Measurements from ENCODE around the gene RNASE1. TPM values are rescaled to one million over a fixed set of nuclear protein-coding genes. Genes with fewer than 3 reads are reported as not detected.
A peak's percentile ranks its signal among the peaks of the same experiment; 100 is the strongest.

RNASE1 gene
- total and polyA plus RNA-seq, 9 of the 15 experiments (the other 6 are each of a cell fraction or from before 2014, with no cell fraction given) = 6.4 to 33.3 (median 13.9) TPM

DNA sequence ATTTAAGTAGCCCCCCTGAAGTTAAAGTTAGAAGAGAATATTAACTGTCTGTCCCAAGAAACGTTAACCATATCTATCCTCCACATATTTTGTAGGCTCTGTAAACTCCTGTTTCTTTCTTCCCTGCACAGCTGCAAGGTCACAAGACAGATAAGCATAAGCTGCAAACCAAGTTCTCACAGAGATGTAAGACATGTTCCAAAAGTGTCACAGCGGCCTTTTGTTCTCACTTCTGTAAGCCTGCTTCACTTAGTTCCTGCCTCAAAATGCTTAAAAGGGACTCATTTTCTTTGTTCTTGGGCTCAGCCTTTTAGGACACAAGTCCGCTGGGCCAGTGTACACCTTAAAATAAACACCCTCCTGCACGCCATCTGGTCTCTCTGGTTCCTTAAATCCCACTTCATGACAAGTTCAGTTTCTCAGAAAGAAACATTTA is 3.2 kb downstream of the RNASE1 start (continued):
- TF ChIP-seq EP300 (IDR thresholded peaks at IDR 0.05; ENCODE audit: low read length) = peak; percentile 88
- no peak for TF ChIP-seq ZNF133 (CRISPR knock-in tag; IDR thresholded peaks at IDR 0.05)
- TF ChIP-seq HEY1 (CRISPR knock-in tag; IDR thresholded peaks at IDR 0.05; ENCODE audit: borderline replicate concordance) = no peak

- Histone ChIP-seq H3K4me3 (no peak overlapping the region; the same call in 1 of the 2 replicates), H3K9me3 (replicated peaks; ENCODE audit: control insufficient read depth, insufficient read depth, low read depth, low read length) (no peaks in the 10 kb centered on the region), H3K36me3 (ENCODE audit: control insufficient read depth, insufficient read depth, low read length) (no peaks in the 10 kb centered on the region; the same call in 2 of the 3 replicates), H3K9ac (ENCODE audit: insufficient read depth in 1 of 2, low read depth in 2 of 2, low read length in 2 of 2) (peak overlapping the region; percentile 55 to 62; a peak in 3 of 4 replicates), H3K79me2 (ENCODE audit: control insufficient read depth, insufficient read depth, low read length) (peaks cover 19% of the 10 kb centered on the region), H3K4me1 (replicated peaks in 1 of 2; ENCODE audit: control insufficient read depth in 2 of 2, insufficient read depth in 2 of 2, low read length in 2 of 2) (peaks cover 27 to 58% of the 10 kb centered on the region in 2 experiments), H2AFZ (ENCODE audit: low read depth, low read length) (peak overlapping the region; percentile 44; the same call in 1 of the 2 replicates), H4K20me1 (replicated peaks; ENCODE audit: control insufficient read depth, insufficient read depth, low read length) (no peaks in the 10 kb centered on the region), H3K27me3 (ENCODE audit: control insufficient read depth in 2 of 2, insufficient read depth in 2 of 2, low read length in 2 of 2) (no peaks in the 10 kb centered on the region), H3K9me1 (ENCODE audit: control insufficient read depth, insufficient read depth, low read length) (no peaks in the 10 kb centered on the region), H3K27ac (ENCODE audit: extremely low read depth, low read depth, low read length) (peak overlapping the region; percentile 88), H3K4me2 (ENCODE audit: insufficient read depth, low read length) (peak overlapping the region; percentile 83)
- in situ Hi-C loops (cut with MboI) (no loop called here), intact Hi-C loops (cut with micrococcal nuclease) (no loop called here)
- DNase-seq (ENCODE audit: extremely low read depth in 1 of 4, low spot score in 3 of 4) = peak in 1 of 4 experiments; percentile 41
- BruUV-seq (replicated peaks) = no TSS peak
- no peak for FAIRE-seq
- ChIA-PET CTCF (ENCODE audit: low intra/inter-chr PET ratio) (no interaction called here), POLR2A (interaction anchor here (1.2 kb wide), 1 partner anchor 22 kb away, joined by 3 read pairs; no protein-coding TSS in a partner anchor)
- 23% methylated on average over 6 of the region's 6 CpGs for WGBS (ENCODE audit: insufficient coverage, low coverage, missing lambda C conversion rate)
- ATAC-seq = 0 out of 3 replicates have a peak, but pooled peaks have one; percentile 17
- TF ChIP-seq ZNF121 (CRISPR knock-in tag; conservative IDR thresholded peaks at IDR 0.05) (peak; percentile 90), MYNN (IDR thresholded peaks at IDR 0.05) (no peak), MYNN (CRISPR knock-in tag; IDR thresholded peaks at IDR 0.05) (no peak), BCOR (IDR thresholded peaks at IDR 0.05) (peak; percentile 43; the same call in 1 of the 2 replicates), TCF15 (CRISPR knock-in tag; IDR thresholded peaks at IDR 0.05) (0 out of 2 replicates have a peak, but pooled peaks have one; percentile 8), RHOXF2B (CRISPR knock-in tag; conservative IDR thresholded peaks at IDR 0.05) (no peak), NFRKB (IDR thresholded peaks at IDR 0.05; ENCODE audit: low read depth) (peak; percentile 5; the same call in 1 of the 2 replicates), ZNF134 (CRISPR knock-in tag; conservative IDR thresholded peaks at IDR 0.05) (no peak), CCAR2 (IDR thresholded peaks at IDR 0.05; ENCODE audit: low read depth, low read length) (no peak), TBP (optimal IDR thresholded peaks at IDR 0.05; ENCODE audit: low read depth, low read length) (no peak), ELF4 (CRISPR knock-in tag; IDR thresholded peaks at IDR 0.05) (0 out of 2 replicates have a peak, but pooled peaks have one; percentile 44), BHLHE40 (IDR thresholded peaks at IDR 0.05; ENCODE audit: low read length) (no peak)
- TF ChIP-seq, protein P1, sequence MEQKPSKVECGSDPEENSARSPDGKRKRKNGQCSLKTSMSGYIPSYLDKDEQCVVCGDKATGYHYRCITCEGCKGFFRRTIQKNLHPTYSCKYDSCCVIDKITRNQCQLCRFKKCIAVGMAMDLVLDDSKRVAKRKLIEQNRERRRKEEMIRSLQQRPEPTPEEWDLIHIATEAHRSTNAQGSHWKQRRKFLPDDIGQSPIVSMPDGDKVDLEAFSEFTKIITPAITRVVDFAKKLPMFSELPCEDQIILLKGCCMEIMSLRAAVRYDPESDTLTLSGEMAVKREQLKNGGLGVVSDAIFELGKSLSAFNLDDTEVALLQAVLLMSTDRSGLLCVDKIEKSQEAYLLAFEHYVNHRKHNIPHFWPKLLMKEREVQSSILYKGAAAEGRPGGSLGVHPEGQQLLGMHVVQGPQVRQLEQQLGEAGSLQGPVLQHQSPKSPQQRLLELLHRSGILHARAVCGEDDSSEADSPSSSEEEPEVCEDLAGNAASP (IDR thresholded peaks at IDR 0.05) = no peak
- TF ChIP-seq, protein P2, sequence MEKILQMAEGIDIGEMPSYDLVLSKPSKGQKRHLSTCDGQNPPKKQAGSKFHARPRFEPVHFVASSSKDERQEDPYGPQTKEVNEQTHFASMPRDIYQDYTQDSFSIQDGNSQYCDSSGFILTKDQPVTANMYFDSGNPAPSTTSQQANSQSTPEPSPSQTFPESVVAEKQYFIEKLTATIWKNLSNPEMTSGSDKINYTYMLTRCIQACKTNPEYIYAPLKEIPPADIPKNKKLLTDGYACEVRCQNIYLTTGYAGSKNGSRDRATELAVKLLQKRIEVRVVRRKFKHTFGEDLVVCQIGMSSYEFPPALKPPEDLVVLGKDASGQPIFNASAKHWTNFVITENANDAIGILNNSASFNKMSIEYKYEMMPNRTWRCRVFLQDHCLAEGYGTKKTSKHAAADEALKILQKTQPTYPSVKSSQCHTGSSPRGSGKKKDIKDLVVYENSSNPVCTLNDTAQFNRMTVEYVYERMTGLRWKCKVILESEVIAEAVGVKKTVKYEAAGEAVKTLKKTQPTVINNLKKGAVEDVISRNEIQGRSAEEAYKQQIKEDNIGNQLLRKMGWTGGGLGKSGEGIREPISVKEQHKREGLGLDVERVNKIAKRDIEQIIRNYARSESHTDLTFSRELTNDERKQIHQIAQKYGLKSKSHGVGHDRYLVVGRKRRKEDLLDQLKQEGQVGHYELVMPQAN (IDR thresholded peaks at IDR 0.05; ENCODE audit: borderline replicate concordance) = no peak
- TF ChIP-seq, protein P3, sequence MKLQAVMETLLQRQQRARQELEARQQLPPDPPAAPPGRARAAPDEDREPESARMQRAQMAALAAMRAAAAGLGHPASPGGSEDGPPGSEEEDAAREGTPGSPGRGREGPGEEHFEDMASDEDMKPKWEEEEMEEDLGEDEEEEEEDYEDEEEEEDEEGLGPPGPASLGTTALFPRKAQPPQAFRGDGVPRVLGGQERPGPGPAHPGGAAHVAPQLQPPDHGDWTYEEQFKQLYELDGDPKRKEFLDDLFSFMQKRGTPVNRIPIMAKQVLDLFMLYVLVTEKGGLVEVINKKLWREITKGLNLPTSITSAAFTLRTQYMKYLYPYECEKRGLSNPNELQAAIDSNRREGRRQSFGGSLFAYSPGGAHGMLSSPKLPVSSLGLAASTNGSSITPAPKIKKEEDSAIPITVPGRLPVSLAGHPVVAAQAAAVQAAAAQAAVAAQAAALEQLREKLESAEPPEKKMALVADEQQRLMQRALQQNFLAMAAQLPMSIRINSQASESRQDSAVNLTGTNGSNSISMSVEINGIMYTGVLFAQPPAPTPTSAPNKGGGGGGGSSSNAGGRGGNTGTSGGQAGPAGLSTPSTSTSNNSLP (IDR thresholded peaks at IDR 0.05; ENCODE audit: borderline replicate concordance, low read depth, low read length) = no peak
Measured at GRCh38 chr14:20798932-20799331, 3.7 kb downstream of the RNASE1 start.

Data from K562 (cell line).